Body of pancreas (tissue), 4 donors: ENCODE data around the gene TAGAP.
"Not testable (repeated sequence)": the region's sequence is repeated elsewhere in the genome, so short reads cannot be mapped to it uniquely, and the experiment has no call there.

Source experiments
- CTCF ChIP-seq, 7 experiments: fragments of 450-650 bp in 4 of 7; fragments of 200-600 bp in 3 of 7; sonication (generic) in 3 of 7; IDR thresholded peaks; one replicate each; pipeline ENCODE4 v1.5.1; 2016 to 2019; ENCODE audit warnings: antibody characterized with exemption in 7 of 7
- POLR2A ChIP-seq, 3 donors: fragments of 450-650 bp; IDR thresholded peaks; one replicate each; pipeline ENCODE4 v1.6.1; 2016; ENCODE audit warnings: antibody characterized with exemption in 3 of 3, mild to moderate bottlenecking in 2 of 3

- TF ChIP-seq CTCF, POLR2A (IDR thresholded peaks at IDR 0.05): not testable (repeated sequence)
Observed at GRCh38 chr6:159038318-159038717, 6.5 kb downstream of the TAGAP start.
